HEK293 (cell line): ENCODE results near the gene NUP210.

Experiments used
- CTCF ChIA-PET: fragments of 350-600 bp; formaldehyde crosslinking; extraction: SDS; loops from one replicate; lab custom pipeline; 2021; ENCODE audit warnings: antibody characterized with exemption; lab: Yijun Ruan, JAX
- POLR2A ChIA-PET: fragments of 300-600 bp; formaldehyde crosslinking; extraction: SDS; loops from one replicate; lab custom pipeline; 2020; ENCODE audit warnings: antibody characterized with exemption, inconsistent platforms; lab: Yijun Ruan, JAX
- H3K27ac ChIP-seq: fragments of 200-500 bp; sonication (Bioruptor generic); 2 replicates; pipeline ENCODE4 v1.5.1; 2014; ENCODE audit warnings: low read depth, low read length, control low read depth, inconsistent platforms; ENCODE audit errors: extremely low read depth
- H3K36me3 ChIP-seq, 2 experiments: fragments of 200-500 bp in 1 of 2; sonication (Bioruptor generic) in 1 of 2; 1 replicate in 1 of 2; 2 replicates in 1 of 2; pipeline ENCODE4 v1.5.1; 2014 to 2017; ENCODE audit warnings: inconsistent platforms in 2 of 2, low read length in 2 of 2; ENCODE audit not compliant: control insufficient read depth in 2 of 2, insufficient read depth in 1 of 2
- H3K4me1 ChIP-seq: fragments of 200-500 bp; sonication (Bioruptor generic); 2 replicates; pipeline ENCODE4 v1.5.1; 2014; ENCODE audit warnings: mild to moderate bottlenecking, low read length, inconsistent platforms; ENCODE audit not compliant: control insufficient read depth, insufficient read depth
- H3K4me3 ChIP-seq: 2 replicates; pipeline ENCODE4 v1.5.1; 2011; ENCODE audit warnings: low read depth, mild to moderate bottlenecking, control low read depth, low read length, moderate library complexity
- H3K9me3 ChIP-seq: fragments of 200-500 bp; sonication (Bioruptor generic); 2 replicates; pipeline ENCODE4 v1.5.1; 2014; ENCODE audit warnings: low read depth, low read length, inconsistent platforms; ENCODE audit not compliant: control insufficient read depth, insufficient read depth
- AEBP2 ChIP-seq: fragments of 450-650 bp; formaldehyde crosslinking; IDR thresholded peaks from 2 replicates; pipeline ENCODE4 v1.5.1; 2016; ENCODE audit warnings: missing biosample characterization, missing genetic modification characterization, borderline replicate concordance
- BCL11B ChIP-seq: fragments of 450-650 bp; formaldehyde crosslinking; IDR thresholded peaks from 2 replicates; pipeline ENCODE4 v1.5.1; 2016; ENCODE audit warnings: low read depth, missing biosample characterization, missing genetic modification characterization
- KLF16 ChIP-seq: fragments of 450-650 bp; formaldehyde crosslinking; IDR thresholded peaks from 2 replicates; pipeline ENCODE4 v1.5.1; 2017; ENCODE audit warnings: missing biosample characterization, missing genetic modification characterization
- SCRT2 ChIP-seq: fragments of 450-650 bp; formaldehyde crosslinking; IDR thresholded peaks from 2 replicates; pipeline ENCODE4 v1.5.1; 2016; ENCODE audit warnings: missing biosample characterization, missing genetic modification characterization
- YY2 ChIP-seq: fragments of 450-650 bp; formaldehyde crosslinking; IDR thresholded peaks from 2 replicates; pipeline ENCODE4 v1.5.1; 2016; ENCODE audit warnings: missing biosample characterization, missing genetic modification characterization
- ZBTB1 ChIP-seq: fragments of 450-650 bp; formaldehyde crosslinking; IDR thresholded peaks from 2 replicates; pipeline ENCODE4 v1.5.1; 2016; ENCODE audit warnings: missing biosample characterization, missing genetic modification characterization
- ZBTB17 ChIP-seq: fragments of 450-650 bp; formaldehyde crosslinking; IDR thresholded peaks from 2 replicates; pipeline ENCODE4 v1.5.1; 2016; ENCODE audit warnings: missing biosample characterization, missing genetic modification characterization
- ZEB2 ChIP-seq: fragments of 450-650 bp; formaldehyde crosslinking; IDR thresholded peaks from 2 replicates; pipeline ENCODE4 v1.5.1; 2016; ENCODE audit warnings: missing biosample characterization, missing genetic modification characterization
- ZFHX2 ChIP-seq: fragments of 450-650 bp; formaldehyde crosslinking; conservative IDR thresholded peaks from 2 replicates; pipeline ENCODE4 v1.5.1; 2016; ENCODE audit warnings: missing biosample characterization, missing genetic modification characterization
- ZNF16 ChIP-seq: fragments of 450-650 bp; formaldehyde crosslinking; IDR thresholded peaks from 2 replicates; pipeline ENCODE4 v1.5.1; 2016; ENCODE audit warnings: low read depth, missing biosample characterization, missing genetic modification characterization
- ZNF221 ChIP-seq: fragments of 450-650 bp; formaldehyde crosslinking; IDR thresholded peaks from 2 replicates; pipeline ENCODE4 v1.5.1; 2017; ENCODE audit warnings: missing biosample characterization, missing genetic modification characterization, borderline replicate concordance
- ZNF239 ChIP-seq: fragments of 450-650 bp; formaldehyde crosslinking; IDR thresholded peaks from 2 replicates; pipeline ENCODE4 v1.5.1; 2016; ENCODE audit warnings: missing biosample characterization, missing genetic modification characterization
- ZNF311 ChIP-seq: fragments of 450-650 bp; formaldehyde crosslinking; IDR thresholded peaks from 2 replicates; pipeline ENCODE4 v1.5.1; 2017; ENCODE audit warnings: missing biosample characterization, missing genetic modification characterization, borderline replicate concordance
- ZNF324 ChIP-seq: fragments of 450-650 bp; formaldehyde crosslinking; IDR thresholded peaks from 2 replicates; pipeline ENCODE4 v1.5.1; 2016; ENCODE audit warnings: missing biosample characterization, missing genetic modification characterization
- ZNF37A ChIP-seq: fragments of 450-650 bp; IDR thresholded peaks from 2 replicates; pipeline ENCODE4 v1.5.1; 2018; ENCODE audit warnings: missing biosample characterization, missing genetic modification characterization
- ZNF529 ChIP-seq: fragments of 450-650 bp; formaldehyde crosslinking; IDR thresholded peaks from 2 replicates; pipeline ENCODE4 v1.5.1; 2017; ENCODE audit warnings: missing genetic modification characterization, missing biosample characterization; ENCODE audit not compliant: insufficient replicate concordance
- ZNF548 ChIP-seq: fragments of 450-650 bp; formaldehyde crosslinking; IDR thresholded peaks from 2 replicates; pipeline ENCODE4 v1.5.1; 2016; ENCODE audit warnings: missing biosample characterization, missing genetic modification characterization
- ZNF707 ChIP-seq: fragments of 450-650 bp; formaldehyde crosslinking; IDR thresholded peaks from 2 replicates; pipeline ENCODE4 v1.5.1; 2016; ENCODE audit warnings: missing biosample characterization, missing genetic modification characterization
- ZNF776 ChIP-seq: fragments of 450-650 bp; formaldehyde crosslinking; IDR thresholded peaks from 2 replicates; pipeline ENCODE4 v1.5.0; 2017; ENCODE audit warnings: missing biosample characterization, missing genetic modification characterization, borderline replicate concordance
- TF ChIP-seq, protein P1 (sequence below): fragments of 450-650 bp; formaldehyde crosslinking; IDR thresholded peaks from 2 replicates; pipeline ENCODE4 v1.5.1; 2017; ENCODE audit warnings: missing biosample characterization, missing genetic modification characterization
- TF ChIP-seq, protein P2 (sequence below): fragments of 450-650 bp; formaldehyde crosslinking; conservative IDR thresholded peaks from 2 replicates; pipeline ENCODE4 v1.5.1; 2016; ENCODE audit warnings: low read depth, missing biosample characterization, missing genetic modification characterization
- TF ChIP-seq, protein P3 (sequence below): fragments of 450-650 bp; IDR thresholded peaks from 2 replicates; pipeline ENCODE4 v1.5.1; 2018; ENCODE audit warnings: missing biosample characterization, mild to moderate bottlenecking, missing genetic modification characterization

Gene NUP210

GRCh38 chr3:13348661-13349396 lies 71.3 kb downstream of the NUP210 start (continued):
- no peak for TF ChIP-seq ZNF529 (tag by site-specific recombination)
- TF ChIP-seq ZNF324 (tag by site-specific recombination), result no peak
- TF ChIP-seq ZNF776 (tag by site-specific recombination), result no peak
- no peak for TF ChIP-seq ZEB2 (tag by site-specific recombination)
- TF ChIP-seq ZNF239 (tag by site-specific recombination), result no peak

GRCh38 chr3:13348100-13348499 lies 72.0 kb downstream of the NUP210 start:
- POLR2A ChIA-PET, result no interaction called here
- Histone ChIP-seq H3K27ac (no peak overlapping the region), H3K4me1 (no peaks in the 10 kb centered on the region), H3K4me3 (no peak overlapping the region), H3K36me3 (peaks cover 21 to 93% of the 10 kb centered on the region in 2 experiments), H3K9me3 (no peaks in the 10 kb centered on the region)
- CTCF ChIA-PET, result interaction anchor here (0.5 to 1.2 kb wide), 2 partner anchors 58 to 64 kb away, joined by 4 read pairs; no protein-coding TSS in a partner anchor
- no peak for TF ChIP-seq ZNF776 (tag by site-specific recombination)
- TF ChIP-seq, protein P1, sequence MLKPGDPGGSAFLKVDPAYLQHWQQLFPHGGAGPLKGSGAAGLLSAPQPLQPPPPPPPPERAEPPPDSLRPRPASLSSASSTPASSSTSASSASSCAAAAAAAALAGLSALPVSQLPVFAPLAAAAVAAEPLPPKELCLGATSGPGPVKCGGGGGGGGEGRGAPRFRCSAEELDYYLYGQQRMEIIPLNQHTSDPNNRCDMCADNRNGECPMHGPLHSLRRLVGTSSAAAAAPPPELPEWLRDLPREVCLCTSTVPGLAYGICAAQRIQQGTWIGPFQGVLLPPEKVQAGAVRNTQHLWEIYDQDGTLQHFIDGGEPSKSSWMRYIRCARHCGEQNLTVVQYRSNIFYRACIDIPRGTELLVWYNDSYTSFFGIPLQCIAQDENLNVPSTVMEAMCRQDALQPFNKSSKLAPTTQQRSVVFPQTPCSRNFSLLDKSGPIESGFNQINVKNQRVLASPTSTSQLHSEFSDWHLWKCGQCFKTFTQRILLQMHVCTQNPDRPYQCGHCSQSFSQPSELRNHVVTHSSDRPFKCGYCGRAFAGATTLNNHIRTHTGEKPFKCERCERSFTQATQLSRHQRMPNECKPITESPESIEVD (tag by site-specific recombination), result no peak
- TF ChIP-seq, protein P2, sequence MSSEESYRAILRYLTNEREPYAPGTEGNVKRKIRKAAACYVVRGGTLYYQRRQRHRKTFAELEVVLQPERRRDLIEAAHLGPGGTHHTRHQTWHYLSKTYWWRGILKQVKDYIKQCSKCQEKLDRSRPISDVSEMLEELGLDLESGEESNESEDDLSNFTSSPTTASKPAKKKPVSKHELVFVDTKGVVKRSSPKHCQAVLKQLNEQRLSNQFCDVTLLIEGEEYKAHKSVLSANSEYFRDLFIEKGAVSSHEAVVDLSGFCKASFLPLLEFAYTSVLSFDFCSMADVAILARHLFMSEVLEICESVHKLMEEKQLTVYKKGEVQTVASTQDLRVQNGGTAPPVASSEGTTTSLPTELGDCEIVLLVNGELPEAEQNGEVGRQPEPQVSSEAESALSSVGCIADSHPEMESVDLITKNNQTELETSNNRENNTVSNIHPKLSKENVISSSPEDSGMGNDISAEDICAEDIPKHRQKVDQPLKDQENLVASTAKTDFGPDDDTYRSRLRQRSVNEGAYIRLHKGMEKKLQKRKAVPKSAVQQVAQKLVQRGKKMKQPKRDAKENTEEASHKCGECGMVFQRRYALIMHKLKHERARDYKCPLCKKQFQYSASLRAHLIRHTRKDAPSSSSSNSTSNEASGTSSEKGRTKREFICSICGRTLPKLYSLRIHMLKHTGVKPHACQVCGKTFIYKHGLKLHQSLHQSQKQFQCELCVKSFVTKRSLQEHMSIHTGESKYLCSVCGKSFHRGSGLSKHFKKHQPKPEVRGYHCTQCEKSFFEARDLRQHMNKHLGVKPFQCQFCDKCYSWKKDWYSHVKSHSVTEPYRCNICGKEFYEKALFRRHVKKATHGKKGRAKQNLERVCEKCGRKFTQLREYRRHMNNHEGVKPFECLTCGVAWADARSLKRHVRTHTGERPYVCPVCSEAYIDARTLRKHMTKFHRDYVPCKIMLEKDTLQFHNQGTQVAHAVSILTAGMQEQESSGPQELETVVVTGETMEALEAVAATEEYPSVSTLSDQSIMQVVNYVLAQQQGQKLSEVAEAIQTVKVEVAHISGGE (tag by site-specific recombination), result no peak
- no peak for TF ChIP-seq BCL11B (tag by site-specific recombination)
- TF ChIP-seq SCRT2 (tag by site-specific recombination), result no peak
- no peak for TF ChIP-seq YY2 (tag by site-specific recombination)
- TF ChIP-seq ZNF707 (tag by site-specific recombination), result no peak
- TF ChIP-seq ZNF37A (tag by site-specific recombination), result no peak
- no peak for TF ChIP-seq ZNF16 (tag by site-specific recombination)
- no peak for TF ChIP-seq ZNF221
- TF ChIP-seq KLF16 (tag by site-specific recombination), result no peak
- TF ChIP-seq ZNF311, result no peak
- TF ChIP-seq, protein P3, sequence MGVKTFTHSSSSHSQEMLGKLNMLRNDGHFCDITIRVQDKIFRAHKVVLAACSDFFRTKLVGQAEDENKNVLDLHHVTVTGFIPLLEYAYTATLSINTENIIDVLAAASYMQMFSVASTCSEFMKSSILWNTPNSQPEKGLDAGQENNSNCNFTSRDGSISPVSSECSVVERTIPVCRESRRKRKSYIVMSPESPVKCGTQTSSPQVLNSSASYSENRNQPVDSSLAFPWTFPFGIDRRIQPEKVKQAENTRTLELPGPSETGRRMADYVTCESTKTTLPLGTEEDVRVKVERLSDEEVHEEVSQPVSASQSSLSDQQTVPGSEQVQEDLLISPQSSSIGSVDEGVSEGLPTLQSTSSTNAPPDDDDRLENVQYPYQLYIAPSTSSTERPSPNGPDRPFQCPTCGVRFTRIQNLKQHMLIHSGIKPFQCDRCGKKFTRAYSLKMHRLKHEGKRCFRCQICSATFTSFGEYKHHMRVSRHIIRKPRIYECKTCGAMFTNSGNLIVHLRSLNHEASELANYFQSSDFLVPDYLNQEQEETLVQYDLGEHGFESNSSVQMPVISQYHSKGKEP (tag by site-specific recombination), result no peak
- TF ChIP-seq ZNF548 (tag by site-specific recombination), result no peak
- no peak for TF ChIP-seq AEBP2 (tag by site-specific recombination)
- no peak for TF ChIP-seq ZFHX2 (tag by site-specific recombination)
- no peak for TF ChIP-seq ZBTB1
- TF ChIP-seq ZBTB17 (tag by site-specific recombination), result no peak
